Upper lobe of left lung (tissue), 4 donors: Measurements from ENCODE around the gene DOK7.

Experiments
- EP300 ChIP-seq, 4 donors: sonication (generic); formaldehyde crosslinking; IDR thresholded peaks; one replicate each; pipeline ENCODE4 v1.5.1; 2017; ENCODE audit warnings: antibody characterized with exemption in 4 of 4, control low read depth in 2 of 4
- TF ChIP-seq, protein P1 (sequence below), 6 experiments: fragments of 450-650 bp in 4 of 6; fragments of 200-600 bp in 2 of 6; sonication (generic) in 2 of 6; IDR thresholded peaks; one replicate each; pipeline ENCODE4 v1.5.1; 2016 to 2019; ENCODE audit warnings: antibody characterized with exemption in 6 of 6

DNA sequence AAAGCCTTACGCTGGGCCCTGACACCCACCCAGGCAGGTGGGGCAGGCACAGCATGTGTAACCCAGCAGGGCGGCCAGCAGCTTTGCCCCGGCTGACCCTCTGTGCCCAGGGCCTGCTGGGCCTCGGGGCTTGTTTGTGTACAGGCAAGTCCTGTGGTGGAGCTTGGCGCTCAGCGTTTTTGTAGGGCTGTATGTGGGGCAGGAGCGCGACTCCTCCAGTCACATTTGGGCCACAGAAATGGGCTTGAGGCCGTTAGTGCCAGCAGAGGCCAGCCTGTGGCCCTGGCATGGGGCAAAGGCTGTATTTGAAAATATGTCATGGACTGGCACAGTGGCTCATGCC is 36.0 kb upstream of the DOK7 start:
- TF ChIP-seq, protein P1, sequence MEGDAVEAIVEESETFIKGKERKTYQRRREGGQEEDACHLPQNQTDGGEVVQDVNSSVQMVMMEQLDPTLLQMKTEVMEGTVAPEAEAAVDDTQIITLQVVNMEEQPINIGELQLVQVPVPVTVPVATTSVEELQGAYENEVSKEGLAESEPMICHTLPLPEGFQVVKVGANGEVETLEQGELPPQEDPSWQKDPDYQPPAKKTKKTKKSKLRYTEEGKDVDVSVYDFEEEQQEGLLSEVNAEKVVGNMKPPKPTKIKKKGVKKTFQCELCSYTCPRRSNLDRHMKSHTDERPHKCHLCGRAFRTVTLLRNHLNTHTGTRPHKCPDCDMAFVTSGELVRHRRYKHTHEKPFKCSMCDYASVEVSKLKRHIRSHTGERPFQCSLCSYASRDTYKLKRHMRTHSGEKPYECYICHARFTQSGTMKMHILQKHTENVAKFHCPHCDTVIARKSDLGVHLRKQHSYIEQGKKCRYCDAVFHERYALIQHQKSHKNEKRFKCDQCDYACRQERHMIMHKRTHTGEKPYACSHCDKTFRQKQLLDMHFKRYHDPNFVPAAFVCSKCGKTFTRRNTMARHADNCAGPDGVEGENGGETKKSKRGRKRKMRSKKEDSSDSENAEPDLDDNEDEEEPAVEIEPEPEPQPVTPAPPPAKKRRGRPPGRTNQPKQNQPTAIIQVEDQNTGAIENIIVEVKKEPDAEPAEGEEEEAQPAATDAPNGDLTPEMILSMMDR (IDR thresholded peaks at IDR 0.05): no peak
- no peak for TF ChIP-seq EP300 (IDR thresholded peaks at IDR 0.05)
